ENCODE data around the gene RGPD6.
"Not testable (repeated sequence)": the region's sequence is repeated elsewhere in the genome, so short reads cannot be mapped to it uniquely, and the experiment has no call there.

GRCh38 chr2:110499755-110500377, 77.2 kb downstream of the RGPD6 start:
- TF ChIP-seq EZH2 (IDR thresholded peaks at IDR 0.05; ENCODE audit: insufficient read depth, poor library complexity, severe bottlenecking); EZH2phosphoT487 (IDR thresholded peaks at IDR 0.05; ENCODE audit: insufficient read depth, low read depth): not testable (repeated sequence)
